IPS-11a (cell line): ENCODE measurements around the gene GNAQ.
"Not testable (repeated sequence)": the region's sequence is repeated elsewhere in the genome, so short reads cannot be mapped to it uniquely, and the experiment has no call there.

ENCODE experiments used
- H3K4me3 ChIP-seq: one replicate; pipeline ENCODE4 v1.5.1; 2013; ENCODE audit warnings: low read depth, low read length, control low read depth

Gene GNAQ

DNA sequence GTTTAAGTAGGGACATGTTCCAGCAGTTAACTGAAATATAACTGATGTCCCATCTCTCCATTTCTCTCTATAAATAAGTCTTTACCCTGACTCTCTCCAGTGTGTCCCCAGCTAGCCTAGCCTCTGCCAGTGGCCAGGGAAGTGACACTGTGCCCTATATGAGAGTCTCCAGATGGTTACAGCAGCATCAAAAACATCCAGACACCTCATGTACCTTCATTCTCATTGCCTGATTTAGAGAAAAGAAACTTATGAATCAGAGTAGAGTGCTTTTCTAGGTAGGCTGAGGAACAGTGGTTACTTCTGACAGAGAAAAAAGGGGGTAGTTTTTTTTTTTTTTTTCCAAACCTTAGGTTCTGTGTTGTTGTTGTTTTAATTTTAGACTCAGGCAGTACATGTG is 148.5 kb downstream of the GNAQ start:
- H3K4me3 ChIP-seq, result no peak overlapping the region

DNA sequence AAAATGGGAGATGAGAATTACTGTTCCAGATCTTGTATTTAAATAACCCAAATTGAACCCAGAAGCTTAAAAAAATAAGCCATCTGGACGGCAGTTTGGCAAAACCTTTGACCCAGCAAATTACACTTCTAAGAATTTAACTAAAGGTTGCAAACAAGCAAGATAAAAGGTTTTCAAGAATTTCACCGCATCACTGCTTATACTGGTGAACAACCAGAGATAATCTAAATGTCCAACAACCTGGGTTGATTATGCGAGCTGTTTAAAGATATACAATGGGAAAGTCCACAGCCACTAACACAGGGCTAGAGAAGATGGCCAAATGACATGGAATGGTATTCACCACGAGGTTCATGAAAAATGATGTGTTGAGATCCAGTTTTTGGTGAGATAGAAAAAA is 149.3 kb downstream of the GNAQ start:
- no peak overlapping the region for H3K4me3 ChIP-seq

DNA sequence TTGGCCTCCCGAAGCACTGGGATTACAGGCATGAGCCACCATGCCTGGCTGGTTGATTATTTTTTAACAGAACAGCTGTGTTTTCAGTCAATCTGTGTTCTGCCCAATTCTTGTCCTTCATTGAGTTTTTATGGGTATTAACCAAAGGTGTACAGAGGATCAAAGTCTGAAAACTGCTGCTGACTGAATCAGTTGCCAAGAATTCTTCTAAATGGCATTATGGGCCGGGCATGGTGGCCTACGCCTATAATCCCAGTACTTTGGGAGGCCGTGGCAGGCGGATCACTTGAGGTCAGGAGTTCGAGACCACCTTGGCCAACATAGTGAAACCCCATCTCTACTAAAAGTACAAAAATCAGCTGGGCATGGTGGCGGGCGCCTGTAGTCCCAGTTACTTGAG is 150.0 kb downstream of the GNAQ start:
- H3K4me3 ChIP-seq, result not testable (repeated sequence)

DNA sequence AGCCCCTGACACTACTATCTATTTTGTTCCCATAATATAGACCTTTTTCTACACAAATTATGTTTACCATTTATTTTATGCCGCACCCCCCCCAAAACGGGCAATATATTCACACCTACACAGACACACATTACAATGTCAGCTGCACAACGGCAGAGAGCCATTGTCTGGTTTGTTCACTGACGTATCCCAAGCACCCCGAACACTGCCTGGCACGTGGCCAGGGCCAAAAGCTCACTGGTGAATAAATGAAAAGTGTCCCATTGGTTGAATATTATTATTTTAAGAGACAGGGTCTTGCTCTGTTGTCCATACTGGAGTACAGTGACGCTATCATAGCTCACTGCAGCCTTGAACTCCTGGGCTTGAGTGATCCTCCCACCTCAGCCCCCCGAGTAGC is 150.5 kb downstream of the GNAQ start:
- no peak overlapping the region for H3K4me3 ChIP-seq

DNA sequence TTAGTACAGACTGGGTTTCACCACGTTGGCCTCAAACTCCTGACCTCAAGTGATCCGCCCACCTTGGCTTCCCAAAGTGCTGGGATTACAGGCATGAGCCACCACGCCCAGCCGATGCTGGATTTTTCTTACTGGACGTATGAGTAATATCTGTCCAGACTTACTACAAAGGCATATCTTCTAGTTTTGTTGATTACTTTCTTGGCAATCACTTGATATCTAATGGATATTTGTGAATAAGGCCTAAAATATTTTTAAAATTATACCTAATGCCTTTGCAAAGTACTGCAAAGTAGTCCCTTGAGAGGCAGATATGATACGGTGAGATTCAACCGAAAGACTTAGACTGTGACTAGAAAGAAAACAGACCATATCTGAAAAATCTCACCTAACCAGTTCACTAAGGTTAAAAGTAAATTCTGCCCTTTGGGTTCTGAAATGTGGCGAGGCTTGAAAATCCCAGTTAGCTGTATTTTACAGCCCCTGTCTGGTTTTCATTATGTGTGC is 152.1 kb downstream of the GNAQ start:
- H3K4me3 ChIP-seq, result no peak overlapping the region

DNA sequence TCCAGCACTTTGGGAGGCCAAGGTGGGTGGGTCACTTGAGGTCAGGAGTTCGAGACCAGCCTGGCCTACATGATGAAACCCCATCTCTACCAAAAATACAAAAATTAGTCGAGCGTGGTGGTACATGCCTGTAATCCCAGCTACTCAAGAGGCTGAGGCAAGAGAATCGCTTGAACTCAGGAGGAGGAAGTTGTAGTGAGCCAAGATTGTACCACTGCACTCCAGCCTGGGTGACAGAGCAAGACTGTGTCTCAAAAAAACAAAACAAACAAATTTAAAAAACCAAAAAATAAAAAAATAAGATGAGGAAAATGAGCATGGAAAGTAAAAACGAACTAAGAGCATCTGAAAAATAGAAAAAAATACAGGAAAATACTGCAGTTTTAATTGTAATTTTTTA is 152.8 kb downstream of the GNAQ start:
- not testable (repeated sequence) for H3K4me3 ChIP-seq

DNA sequence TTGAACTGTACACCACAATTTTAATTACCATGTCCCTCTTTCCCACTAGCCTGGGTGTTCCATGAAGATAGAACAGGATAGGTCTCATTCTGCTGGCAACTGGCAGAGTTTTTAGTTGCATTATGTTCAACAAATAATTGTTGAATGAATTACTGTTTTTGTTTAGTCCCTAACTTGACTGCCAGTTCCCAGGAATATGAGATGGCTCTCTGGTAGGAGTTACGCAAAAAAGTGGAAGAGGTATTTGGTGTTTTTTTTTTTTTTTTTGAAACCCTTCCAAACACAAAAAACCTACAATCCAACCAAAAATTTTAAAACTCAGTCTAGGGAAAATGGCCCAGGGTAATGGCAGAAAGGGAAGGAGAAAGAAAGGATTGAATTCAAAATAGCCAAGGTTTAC is 153.6 kb downstream of the GNAQ start:
- no peak overlapping the region for H3K4me3 ChIP-seq

DNA sequence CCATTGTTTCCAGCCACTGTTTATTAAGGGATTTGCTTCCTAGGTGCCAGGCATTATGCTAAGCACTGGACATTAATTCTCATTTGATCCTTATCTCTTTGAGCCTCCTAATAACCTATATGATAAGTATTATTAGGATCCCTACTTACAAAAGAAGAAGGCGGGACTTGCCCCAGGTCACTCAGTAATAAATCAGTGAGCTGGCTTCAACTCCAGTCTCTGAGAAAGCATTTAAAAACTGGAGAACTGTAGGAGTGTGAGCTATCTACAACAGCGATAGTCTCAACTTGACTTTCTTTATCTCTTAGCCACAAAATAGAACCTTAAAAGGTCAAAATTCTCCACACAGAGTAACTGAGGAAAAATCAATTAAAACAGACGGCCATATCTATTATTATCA is 155.0 kb downstream of the GNAQ start:
- H3K4me3 ChIP-seq, result no peak overlapping the region

DNA sequence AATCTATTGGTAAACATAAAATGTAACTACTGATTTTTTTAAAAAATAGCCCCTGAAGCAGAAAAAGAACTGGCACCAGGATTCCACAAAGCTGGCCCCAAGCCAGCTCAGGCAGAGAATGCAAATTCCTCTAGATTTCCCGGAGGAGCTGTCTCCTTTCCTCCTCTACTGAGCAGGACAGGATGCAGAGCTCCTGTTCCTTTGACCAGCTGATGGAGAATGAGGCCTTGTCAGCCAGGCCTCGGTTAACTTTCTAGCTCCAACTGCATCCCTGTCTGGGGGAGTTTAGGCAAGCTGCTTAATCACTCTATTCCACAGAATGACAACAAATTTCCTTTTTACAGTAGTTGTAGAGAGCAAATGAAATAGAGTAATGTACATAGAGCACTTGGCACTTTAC is 155.5 kb downstream of the GNAQ start:
- no peak overlapping the region for H3K4me3 ChIP-seq

DNA sequence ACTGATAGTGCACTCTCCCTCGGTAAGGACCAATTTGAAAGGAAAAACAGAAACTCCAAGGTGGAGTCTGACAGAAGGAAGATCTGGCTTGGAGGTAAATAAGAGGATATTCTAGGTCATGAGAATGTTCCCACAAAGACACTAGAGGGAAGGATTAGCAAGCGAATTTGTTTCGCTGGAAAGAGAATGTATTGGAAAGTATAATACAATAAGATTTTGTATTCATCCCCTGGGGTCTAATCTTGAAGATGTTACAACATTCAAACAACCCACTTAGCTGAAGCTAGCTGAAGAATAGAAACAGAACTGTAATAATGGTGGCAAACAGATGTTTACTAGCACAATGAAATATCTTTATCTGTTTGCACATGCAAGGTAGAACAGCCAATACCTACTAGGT is 158.7 kb downstream of the GNAQ start:
- H3K4me3 ChIP-seq, result no peak overlapping the region

DNA sequence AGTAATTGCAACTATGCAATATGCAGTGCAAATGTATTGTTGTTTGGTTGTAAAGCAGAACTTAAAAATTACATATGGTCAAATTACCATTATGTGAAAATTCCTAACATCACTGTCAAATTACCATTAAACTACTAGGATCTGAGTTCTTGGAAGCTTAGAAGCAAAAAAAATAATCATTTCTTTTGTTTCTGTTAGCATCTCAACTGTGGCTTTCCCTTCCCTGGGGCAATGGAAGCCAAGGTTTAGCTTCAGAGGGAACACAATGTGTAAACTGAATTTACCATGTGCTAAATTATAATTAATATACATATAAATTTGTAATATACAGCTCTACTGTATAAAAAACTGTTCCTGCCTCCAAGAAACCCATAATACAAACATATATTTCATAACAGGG is 159.4 kb downstream of the GNAQ start:
- H3K4me3 ChIP-seq, result no peak overlapping the region

DNA sequence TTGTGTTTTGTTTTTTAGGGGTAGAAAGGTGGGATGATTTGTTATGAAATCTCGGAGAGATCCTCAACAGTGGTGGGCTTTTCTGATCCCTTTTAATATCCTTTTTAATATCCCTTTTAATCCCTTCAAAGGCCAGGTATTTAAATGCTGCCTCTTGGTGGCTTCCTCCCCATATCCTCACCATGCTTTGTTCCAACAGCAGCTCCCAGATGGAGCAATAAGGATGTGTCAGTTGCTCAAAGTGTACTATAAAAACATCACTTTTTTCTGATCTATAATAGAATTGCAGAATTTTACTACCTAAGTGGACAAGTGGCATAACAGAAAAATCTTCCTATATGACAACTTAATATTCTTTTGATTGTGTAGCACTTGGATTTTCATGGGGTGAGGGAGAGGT is 160.1 kb downstream of the GNAQ start:
- no peak overlapping the region for H3K4me3 ChIP-seq

DNA sequence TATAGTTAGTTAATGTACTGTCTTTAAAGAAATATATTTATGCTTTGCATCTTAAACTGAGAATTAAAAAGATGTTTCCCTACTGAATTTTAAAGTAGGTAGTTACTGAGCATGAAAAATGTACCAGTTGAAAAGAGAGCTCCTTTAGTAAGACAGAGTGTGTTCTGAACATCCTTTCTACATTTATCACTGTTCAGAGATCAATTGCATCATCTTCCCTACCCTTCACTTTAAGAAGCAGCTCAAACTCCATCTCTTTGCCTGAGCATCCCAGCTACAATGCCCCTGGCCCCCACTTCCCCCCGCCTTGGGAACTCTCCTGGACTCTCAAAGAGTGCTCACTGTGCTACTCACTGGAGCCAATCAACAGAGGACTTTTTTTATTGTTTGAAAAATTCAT is 164.7 kb downstream of the GNAQ start:
- no peak overlapping the region for H3K4me3 ChIP-seq

DNA sequence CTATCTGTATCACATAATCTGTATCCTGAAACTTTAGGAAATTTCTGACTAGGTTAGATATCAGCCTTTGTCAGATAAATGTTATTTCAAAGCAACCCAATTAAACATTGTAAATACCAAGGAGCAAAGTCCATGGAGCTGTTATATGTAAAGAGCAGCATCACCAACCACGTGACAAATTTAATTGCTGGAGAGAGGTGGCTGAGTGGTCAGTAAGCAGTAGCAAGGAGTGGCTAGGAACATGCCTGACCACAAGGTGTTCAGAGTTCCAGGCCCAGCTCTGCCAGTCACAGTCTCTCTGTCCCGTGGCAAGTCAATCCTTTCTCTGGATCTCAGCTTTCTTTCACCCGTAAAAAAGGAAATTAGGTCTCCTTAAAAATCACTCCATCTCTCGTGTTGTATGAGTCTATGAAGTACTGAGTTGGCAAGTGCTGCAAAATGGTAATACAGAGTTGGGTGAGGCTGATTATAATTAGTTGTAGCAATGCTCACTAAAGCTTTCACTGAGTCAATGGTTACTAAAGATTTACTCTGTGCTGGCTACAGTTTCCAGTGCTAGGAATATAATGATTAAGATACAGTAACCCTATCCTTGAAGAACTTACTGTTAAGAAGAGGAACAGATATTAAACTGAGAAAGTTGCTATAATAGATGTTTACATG is 166.1 kb downstream of the GNAQ start:
- no peak overlapping the region for H3K4me3 ChIP-seq

DNA sequence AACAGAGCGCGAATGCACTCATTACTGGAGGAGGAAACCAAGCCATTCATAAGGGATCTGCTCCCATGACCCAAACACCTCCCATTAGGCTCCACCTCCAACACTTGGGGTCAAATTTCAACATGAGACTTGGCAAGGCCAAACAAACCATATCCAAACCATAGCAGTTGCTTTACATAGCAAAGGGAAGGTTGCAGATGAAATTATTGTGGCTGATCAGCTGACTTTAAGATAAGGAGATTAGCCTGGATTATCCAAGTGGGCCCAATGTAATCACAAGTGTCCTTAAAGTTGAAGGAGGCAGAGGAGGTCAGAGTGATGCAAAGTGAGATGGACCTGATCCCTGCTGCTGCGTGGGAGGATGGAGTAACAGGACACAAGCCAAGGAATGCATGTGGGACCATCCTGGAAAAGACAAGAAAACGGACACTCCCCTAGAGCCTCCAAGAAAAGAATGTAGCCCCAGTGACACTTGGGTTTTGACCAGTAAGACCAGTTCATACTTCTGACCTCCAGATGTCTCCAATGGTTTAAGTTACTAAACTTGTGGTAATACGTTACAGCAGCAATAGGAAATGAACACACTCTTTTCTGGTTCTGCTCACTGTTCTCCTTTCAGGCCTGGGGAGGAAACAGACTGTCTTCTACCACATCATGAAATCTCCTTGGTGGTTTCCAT is 167.3 kb downstream of the GNAQ start:
- no peak overlapping the region for H3K4me3 ChIP-seq

DNA sequence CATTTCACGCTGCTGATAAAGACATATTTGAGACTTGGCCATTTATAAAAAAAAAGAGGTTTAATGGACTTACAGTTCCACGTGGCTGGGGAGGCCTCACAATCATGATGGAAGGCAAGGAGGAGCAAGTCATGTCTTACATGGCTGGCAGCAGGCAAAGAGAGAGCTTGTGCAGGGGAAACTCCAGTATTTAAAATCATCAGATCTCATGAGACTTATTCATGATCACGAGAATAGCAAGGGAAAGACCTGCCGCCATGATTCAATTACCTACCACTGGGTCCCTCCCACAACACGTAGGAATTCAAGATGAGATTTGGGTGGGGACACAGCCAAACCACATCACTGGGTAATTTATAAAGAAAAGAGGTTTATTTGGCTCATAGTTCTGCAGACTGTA is 168.0 kb downstream of the GNAQ start:
- H3K4me3 ChIP-seq, result not testable (repeated sequence)

DNA sequence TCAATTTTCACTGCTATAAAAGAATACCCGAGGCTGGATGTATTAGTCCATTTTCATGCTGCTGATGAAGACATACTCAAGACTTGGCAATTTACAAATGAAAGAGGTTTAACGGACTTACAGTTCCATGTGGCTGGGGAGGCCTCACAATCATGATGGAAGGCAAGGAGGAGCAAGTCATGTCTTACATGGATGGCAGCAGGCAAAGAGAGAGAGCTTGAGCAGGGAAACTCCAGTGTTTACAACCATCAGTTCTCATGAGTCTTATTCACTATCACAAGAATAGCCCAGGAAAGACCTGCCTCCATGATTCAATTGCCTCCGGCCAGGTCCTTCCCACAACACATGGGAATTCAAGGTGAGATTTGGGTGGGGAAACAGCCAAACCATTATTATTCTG is 170.7 kb downstream of the GNAQ start:
- H3K4me3 ChIP-seq, result not testable (repeated sequence)

DNA sequence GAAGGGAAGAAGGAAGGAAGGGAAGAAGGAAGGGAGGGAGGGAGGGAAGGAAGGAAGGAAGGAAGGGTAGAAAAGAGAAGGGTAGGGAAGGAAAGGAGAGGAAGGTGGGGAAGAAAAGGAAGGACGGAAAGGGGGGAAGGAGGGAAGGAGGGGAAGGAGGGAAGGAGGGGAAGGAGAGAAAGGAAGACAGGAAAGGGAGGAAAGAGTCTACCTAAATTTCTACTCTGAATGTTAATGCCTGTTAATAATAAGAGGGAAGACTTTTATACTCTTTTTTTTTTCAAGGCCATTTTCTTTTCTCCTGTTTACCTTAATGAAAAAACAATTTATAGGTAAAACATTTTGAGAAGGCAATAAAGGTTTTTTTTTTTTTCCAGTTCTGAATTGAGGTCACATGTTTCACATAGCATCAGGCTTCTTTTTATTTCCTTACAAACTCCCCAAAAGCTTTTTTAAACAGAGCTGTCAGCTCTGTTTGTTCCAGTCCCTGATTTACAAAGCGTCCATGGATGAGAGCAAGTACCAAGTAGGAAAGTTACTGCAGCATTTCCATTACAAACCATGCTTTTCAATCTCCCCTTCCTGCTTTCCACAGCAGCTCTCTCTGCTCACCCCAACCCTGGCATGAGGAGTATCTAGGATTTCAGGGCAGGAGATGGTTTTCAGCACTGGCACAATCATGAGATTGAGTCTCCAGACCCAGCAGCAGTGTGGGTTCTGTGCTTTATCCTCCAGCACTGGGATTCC is 173.9 kb downstream of the GNAQ start:
- no peak overlapping the region for H3K4me3 ChIP-seq

DNA sequence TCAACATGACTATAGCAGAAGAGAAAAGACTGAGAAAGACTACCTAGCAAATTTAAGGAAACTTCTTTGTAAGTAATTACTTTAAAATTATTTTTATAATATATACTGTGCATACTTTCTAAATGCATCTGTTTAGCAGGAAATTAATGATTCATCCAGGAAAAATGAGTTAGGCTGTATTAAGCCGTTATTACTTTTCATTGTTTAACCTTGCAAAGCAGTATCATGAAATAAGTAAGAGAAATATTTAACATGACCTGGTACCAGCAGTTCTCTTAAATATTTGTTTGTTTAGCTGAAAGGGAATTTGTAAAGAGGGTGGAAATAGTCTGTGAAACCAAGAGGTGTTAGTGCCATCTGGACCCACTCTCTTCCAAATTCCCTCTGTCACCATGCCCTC is 175.0 kb downstream of the GNAQ start:
- H3K4me3 ChIP-seq, result no peak overlapping the region

DNA sequence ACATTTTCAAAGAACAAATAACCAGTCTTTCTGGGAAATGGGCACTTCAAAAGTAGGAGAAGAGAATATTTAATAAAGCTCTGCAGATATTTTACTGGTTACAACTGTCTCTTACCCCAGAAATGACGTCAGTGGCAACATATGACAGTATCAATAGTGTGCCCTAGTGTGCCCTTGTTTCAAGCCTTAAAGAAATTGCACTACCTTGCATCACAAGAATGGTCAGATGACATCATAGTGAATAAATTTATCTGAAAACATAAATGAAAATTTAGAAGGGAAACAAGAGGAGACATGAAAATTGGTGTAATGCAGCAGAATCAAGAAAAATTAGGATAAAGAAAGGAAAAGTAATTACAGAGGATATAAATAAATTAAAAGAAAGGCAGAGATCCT is 176.7 kb downstream of the GNAQ start:
- no peak overlapping the region for H3K4me3 ChIP-seq

DNA sequence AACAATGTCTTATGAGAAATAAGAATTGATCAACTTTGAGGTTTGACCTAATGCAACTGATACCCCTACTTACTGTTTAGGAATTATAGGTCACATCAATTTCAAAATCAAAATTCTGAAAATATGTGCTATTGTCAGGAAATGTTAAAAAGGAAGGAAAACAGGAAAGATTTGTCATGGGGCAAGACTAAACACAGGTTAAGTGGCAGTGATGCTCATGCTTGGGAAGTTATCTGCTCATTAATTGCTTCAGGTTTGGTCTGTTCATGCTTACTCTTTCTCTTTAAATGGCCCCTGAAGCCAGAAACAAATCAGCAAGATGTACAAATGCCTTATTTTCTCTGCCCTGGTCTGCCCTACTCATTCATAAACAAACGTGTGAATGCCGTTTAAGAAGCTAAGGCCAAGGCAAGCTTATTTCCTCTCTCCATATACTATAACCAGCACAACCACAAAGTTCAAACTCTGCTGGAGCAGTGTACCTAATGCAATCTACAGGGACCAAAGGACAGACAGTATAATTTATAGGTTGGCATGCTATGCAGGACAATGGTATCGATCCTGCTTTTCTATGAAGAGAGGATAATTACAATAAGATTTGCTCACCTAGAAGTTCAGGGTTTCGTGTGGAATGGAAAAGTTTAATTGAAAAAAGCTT is 177.2 kb downstream of the GNAQ start:
- H3K4me3 ChIP-seq, result no peak overlapping the region

DNA sequence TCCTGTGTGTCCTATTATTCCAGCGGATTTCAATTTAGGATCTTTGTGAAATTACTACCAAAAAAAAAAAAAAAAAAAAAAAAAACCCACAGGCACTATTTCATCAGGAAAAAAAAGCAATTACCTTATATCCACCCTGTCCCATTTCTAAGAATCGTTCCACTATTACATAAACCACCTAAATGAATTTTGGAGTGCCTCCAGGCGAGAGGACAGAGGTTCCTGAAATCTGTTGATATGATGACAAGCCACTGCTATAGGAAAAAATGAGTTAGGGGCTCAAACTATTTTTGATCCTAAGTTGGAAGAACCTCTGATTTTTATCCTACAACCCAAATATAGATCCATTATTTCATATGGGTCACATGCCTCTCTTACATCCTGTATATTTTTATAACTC is 177.9 kb downstream of the GNAQ start:
- H3K4me3 ChIP-seq, result no peak overlapping the region
